Measurements from ENCODE around the gene THAP7. TPM values are rescaled to one million over a fixed set of nuclear protein-coding genes. Genes with fewer than 3 reads are reported as not detected.
A peak's percentile ranks its signal among the peaks of the same experiment; 100 is the strongest.

The THAP7 gene
- total RNA-seq, 1 donor from 2014 or later, result 34.9 TPM

GRCh38 chr22:21033895-21034294, 32.0 kb upstream of the THAP7 start:
- Histone ChIP-seq H3K4me1 (peaks cover 17% of the 10 kb centered on the region), H3K36me3 (no peaks in the 10 kb centered on the region), H3K9me3 (no peaks in the 10 kb centered on the region), H3K4me3 (no peak overlapping the region), H3K27me3 (no peaks in the 10 kb centered on the region), H3K27ac (no peak overlapping the region)
- DNase-seq (ENCODE audit: extremely low spot score in 2 of 2), result no peak
- TF ChIP-seq POLR2AphosphoS5 (IDR thresholded peaks at IDR 0.05; ENCODE audit: insufficient read depth in 1 of 2, low read depth in 1 of 2) (no peak), CTCF (IDR thresholded peaks at IDR 0.05) (no peak), POLR2A (IDR thresholded peaks at IDR 0.05) (no peak)
- intact Hi-C loops (cut with DNase I), result no loop called here

DNA sequence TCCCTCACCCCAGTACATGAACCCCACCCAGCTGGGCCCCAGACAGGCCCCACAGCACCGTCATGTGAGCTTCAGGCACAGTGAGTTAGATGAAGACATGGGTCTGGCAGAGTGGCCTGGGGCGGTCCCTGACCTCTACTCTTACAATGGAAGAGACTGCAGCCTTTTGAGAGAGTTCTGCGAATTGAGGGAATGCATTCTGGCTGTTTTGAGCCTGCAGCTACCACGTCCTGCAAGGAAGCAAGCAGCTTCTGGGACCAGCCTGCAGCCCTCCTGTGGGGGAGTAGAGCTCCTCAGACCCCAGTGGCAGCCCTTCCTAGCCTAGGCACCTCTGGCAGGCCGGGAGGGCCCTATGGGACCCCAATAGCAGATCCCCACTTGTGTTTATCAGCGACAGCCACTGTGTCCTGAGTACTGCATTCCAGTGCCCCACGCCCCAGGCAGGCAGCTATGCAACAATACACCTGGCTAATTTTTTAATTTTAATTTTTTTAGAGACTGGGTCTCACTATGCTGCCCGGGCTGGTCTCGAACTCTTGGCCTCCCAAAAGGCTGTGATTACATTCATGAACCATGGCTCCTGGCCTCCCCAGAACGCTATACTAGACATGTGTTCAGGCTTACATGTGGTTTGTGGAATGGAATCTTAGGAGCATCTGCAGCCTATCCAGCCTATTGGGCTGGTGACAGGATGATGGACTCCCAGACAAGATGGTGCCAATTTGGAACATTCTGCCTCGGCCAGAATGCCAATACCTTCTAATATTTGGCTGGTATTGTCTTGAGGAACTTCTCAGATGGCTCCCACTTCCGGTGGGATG, 31.2 kb upstream of the THAP7 start:
- Histone ChIP-seq H3K36me3 (no peaks in the 10 kb centered on the region), H3K27ac (no peak overlapping the region), H3K4me1 (peaks cover 17% of the 10 kb centered on the region), H3K4me3 (peak overlapping the region in 1 of 2 donors; percentile 39), H3K27me3 (no peaks in the 10 kb centered on the region), H3K9me3 (no peaks in the 10 kb centered on the region)
- no peak for DNase-seq (ENCODE audit: extremely low spot score in 2 of 2)
- intact Hi-C loops (cut with DNase I), result no loop called here
- TF ChIP-seq POLR2A (IDR thresholded peaks at IDR 0.05) (no peak), CTCF (IDR thresholded peaks at IDR 0.05) (no peak), POLR2AphosphoS5 (IDR thresholded peaks at IDR 0.05; ENCODE audit: insufficient read depth in 1 of 2, low read depth in 1 of 2) (no peak)

- Histone ChIP-seq H3K27me3 (no peaks in the 10 kb centered on the region), H3K36me3 (no peaks in the 10 kb centered on the region), H3K4me3 (peak within 1 kb of the TSS; percentile 39 to 42), H3K4me1 (peaks cover 17% of the 10 kb centered on the region), H3K27ac (no peak within 1 kb of the TSS), H3K9me3 (no peaks in the 10 kb centered on the region)
- intact Hi-C loops (cut with DNase I), result no loop called here
- no peak for DNase-seq (ENCODE audit: extremely low spot score in 2 of 2)
- no peak for TF ChIP-seq CTCF (IDR thresholded peaks at IDR 0.05)
- no peak for TF ChIP-seq POLR2A (IDR thresholded peaks at IDR 0.05)
- no peak for TF ChIP-seq POLR2AphosphoS5 (IDR thresholded peaks at IDR 0.05; ENCODE audit: insufficient read depth in 1 of 2, low read depth in 1 of 2)
Measured at GRCh38 chr22:21032037-21032867, 30.3 kb upstream of the THAP7 start, which contains the start of gene SLC7A4. Gene SLC7A4, minus strand, starts transcription at chr22:21032561. Its CDS starts 749 bp downstream, at chr22:21031812.

DNA sequence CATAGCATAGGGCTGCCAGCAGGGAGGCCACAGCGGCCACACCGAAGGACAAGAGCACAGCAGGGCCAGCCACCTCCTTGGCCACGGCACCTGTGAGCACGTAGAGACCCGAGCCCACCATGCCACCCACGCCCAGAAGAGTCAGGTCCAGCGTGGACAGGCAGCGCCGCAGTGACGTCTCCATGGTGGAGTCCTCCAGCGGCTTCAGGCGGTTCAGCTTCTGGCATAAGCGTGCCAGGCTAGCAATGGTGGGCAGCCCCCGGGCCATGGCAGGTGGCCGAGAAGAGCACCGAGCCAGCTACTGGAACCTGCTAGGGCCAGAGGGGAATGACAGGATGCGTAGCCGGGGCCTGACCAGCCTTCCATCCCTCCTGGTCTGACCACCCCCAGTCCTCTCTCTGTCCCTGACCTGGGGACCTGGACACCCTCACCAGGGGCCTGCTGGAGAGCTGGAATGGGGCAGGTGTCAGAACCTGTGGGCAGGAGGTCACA, 29.7 kb upstream of the THAP7 start:
- H3K27ac ChIP-seq, result no peak overlapping the region

More for the DNA sequence above, 29.7 kb upstream of the THAP7 start:
- peaks cover 18% of the 10 kb centered on the region for H3K4me1 ChIP-seq
- no peak for DNase-seq (ENCODE audit: extremely low spot score in 2 of 2)
- H3K27me3 ChIP-seq, result no peaks in the 10 kb centered on the region
- no peak for TF ChIP-seq POLR2AphosphoS5 (IDR thresholded peaks at IDR 0.05; ENCODE audit: insufficient read depth in 1 of 2, low read depth in 1 of 2)
- no peak for TF ChIP-seq POLR2A (IDR thresholded peaks at IDR 0.05)
- TF ChIP-seq CTCF (IDR thresholded peaks at IDR 0.05), result no peak
- intact Hi-C loops (cut with DNase I), result no loop called here
- no peaks in the 10 kb centered on the region for H3K36me3 ChIP-seq
- no peaks in the 10 kb centered on the region for H3K9me3 ChIP-seq
- H3K4me3 ChIP-seq, result peak overlapping the region; percentile 39 to 42
